ENCODE data around the gene RFPL1.
"Not testable (repeated sequence)": the region's sequence is repeated elsewhere in the genome, so short reads cannot be mapped to it uniquely, and the experiment has no call there.

The RFPL1 gene

DNA sequence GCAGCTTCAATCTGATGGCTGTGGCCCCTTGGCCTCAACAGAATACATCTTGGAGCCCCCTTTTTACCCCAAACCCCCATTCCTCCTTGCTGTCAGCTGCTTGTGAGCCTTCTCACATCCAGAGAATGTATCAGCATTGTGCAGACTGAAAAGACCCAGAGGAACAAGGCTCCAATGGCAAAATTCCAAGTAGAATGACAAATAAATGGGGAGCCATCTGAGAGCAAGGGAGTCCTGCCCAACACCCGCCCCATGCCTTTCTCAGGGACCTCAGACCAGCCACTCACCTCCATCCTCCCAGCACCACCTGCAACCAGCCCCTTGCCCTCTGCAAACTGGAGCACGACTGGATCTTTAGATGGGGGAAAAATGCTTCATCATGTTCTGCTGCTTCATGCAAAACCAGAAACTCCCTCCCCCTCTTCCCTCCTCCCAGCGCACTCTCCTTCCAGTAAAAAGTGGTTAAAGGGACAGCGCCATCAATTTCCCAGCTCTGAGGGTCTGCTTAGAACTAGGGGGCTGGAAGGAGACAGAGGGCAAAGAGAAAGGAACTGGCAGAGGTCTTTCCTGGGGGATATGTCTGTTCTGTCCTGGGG lies 39.4 kb downstream of the RFPL1 start:
- in situ Hi-C loops (cut with MboI; ENCODE audit: low sequenced_read_pairs): no loop called here

DNA sequence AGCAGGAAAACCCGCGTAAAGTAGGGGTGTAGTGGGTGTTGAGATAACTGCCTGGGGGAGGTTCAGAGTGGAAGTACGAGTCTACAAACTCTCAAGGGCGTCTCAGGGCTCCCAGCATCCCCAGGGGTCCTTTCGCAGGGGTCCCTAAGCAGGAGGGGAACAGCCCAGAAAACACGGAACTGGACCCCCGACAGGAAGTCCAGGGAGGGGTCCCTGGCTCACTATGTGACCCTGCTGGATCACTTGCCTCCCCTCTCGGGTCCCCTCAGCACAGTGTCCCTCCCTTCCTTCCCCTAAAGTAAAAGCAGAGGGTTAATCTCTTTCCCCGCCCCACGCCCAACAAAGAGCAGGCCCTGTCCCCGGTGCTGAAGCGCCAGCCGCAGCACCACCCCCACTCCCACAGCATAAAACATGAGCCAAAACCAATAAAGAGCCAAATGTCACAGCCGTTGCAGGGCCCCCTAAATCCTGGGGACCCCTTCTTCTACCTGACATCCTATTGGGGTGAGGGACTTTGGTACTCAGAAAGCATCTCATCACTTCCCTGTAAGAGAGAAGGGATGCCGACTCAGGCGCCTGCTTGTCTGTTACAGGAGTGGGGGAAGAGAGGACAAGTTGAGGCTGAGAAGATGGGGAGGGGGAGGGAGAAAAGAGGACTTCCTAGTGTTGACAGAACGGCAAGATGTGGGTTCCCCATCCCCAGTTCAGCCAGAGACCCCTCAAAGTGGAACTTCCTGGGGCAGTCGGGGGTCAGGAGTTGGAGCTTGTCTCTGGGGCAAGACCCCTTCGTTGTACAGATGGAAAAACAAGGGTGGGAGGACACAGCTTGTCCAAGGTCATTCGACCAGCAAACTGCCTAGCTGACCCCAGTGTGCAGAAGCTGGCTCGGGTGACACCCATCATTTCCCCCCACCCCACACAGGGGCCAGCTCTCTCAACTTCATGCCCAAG lies 40.2 kb downstream of the RFPL1 start:
- in situ Hi-C loops (cut with MboI; ENCODE audit: low sequenced_read_pairs): no loop called here

GRCh38 chr22:29479417-29480261 lies 41.3 kb downstream of the RFPL1 start, which contains the start of gene NEFH:
Gene NEFH (plus strand): TSS chr22:29480218. CDS start chr22:29480263, 45 bp downstream.
- in situ Hi-C loops (cut with MboI; ENCODE audit: low sequenced_read_pairs): no loop called here

GRCh38 chr22:29480262-29480511 lies 41.8 kb downstream of the RFPL1 start:
- in situ Hi-C loops (cut with MboI; ENCODE audit: low sequenced_read_pairs): no loop called here

DNA sequence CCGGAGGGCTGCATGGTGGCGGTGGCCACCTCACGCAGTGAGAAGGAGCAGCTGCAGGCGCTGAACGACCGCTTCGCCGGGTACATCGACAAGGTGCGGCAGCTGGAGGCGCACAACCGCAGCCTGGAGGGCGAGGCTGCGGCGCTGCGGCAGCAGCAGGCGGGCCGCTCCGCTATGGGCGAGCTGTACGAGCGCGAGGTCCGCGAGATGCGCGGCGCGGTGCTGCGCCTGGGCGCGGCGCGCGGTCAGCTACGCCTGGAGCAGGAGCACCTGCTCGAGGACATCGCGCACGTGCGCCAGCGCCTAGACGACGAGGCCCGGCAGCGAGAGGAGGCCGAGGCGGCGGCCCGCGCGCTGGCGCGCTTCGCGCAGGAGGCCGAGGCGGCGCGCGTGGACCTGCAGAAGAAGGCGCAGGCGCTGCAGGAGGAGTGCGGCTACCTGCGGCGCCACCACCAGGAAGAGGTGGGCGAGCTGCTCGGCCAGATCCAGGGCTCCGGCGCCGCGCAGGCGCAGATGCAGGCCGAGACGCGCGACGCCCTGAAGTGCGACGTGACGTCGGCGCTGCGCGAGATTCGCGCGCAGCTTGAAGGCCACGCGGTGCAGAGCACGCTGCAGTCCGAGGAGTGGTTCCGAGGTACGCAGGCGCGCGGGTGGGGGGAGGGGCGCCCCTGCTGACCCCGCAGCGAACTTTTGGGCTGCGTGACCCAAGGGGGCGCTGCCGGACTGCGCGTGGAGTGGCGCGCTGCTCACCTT lies 42.3 kb downstream of the RFPL1 start:
- in situ Hi-C loops (cut with MboI; ENCODE audit: low sequenced_read_pairs): no loop called here

- in situ Hi-C loops (cut with MboI; ENCODE audit: low sequenced_read_pairs): no loop called here
These were observed 43.0 kb downstream of the RFPL1 start for GRCh38 chr22:29481265-29482000.

- in situ Hi-C loops (cut with MboI; ENCODE audit: low sequenced_read_pairs): no loop called here
These were observed 43.9 kb downstream of the RFPL1 start for GRCh38 chr22:29482253-29482652.

- in situ Hi-C loops (cut with MboI; ENCODE audit: low sequenced_read_pairs): no loop called here
These were observed 44.3 kb downstream of the RFPL1 start for GRCh38 chr22:29482726-29483125.

DNA sequence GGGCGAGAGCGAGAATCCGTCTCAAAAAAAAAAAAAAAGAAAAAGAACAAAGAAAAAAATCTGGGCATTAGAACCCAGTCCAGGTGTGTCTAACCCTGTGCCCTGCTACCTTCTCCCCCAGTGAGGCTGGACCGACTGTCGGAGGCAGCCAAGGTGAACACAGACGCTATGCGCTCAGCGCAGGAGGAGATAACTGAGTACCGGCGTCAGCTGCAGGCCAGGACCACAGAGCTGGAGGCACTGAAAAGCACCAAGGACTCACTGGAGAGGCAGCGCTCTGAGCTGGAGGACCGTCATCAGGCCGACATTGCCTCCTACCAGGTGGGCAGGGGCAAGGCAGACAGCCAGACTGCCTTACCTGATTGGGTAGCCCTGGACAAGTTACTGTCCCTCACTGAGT lies 44.9 kb downstream of the RFPL1 start:
- in situ Hi-C loops (cut with MboI; ENCODE audit: low sequenced_read_pairs): no loop called here

DNA sequence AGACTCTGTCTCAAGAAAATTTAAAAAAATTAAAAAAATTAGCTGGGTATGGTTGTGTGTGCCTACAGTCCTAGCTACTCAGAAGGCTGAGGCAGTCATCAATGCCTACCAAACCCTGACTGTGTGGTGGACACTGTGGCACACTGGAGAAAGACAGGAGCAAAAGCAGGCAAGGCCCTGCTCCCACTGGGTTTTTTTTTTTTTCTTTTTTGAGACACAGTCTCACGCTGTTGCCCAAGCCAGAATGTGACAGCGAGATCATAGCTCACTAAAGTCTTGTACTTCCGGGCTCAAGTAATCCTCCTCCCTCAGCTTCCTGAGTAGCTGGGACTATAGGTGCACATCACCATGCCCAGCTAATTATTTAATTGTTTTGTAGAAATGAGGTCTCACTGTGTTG lies 46.3 kb downstream of the RFPL1 start:
- in situ Hi-C loops (cut with MboI; ENCODE audit: low sequenced_read_pairs): no loop called here

- in situ Hi-C loops (cut with MboI; ENCODE audit: low sequenced_read_pairs): no loop called here
These were observed 47.1 kb downstream of the RFPL1 start for GRCh38 chr22:29485448-29485847.

GRCh38 chr22:29487426-29487986 lies 49.1 kb downstream of the RFPL1 start:
- in situ Hi-C loops (cut with MboI; ENCODE audit: low sequenced_read_pairs): no loop called here

DNA sequence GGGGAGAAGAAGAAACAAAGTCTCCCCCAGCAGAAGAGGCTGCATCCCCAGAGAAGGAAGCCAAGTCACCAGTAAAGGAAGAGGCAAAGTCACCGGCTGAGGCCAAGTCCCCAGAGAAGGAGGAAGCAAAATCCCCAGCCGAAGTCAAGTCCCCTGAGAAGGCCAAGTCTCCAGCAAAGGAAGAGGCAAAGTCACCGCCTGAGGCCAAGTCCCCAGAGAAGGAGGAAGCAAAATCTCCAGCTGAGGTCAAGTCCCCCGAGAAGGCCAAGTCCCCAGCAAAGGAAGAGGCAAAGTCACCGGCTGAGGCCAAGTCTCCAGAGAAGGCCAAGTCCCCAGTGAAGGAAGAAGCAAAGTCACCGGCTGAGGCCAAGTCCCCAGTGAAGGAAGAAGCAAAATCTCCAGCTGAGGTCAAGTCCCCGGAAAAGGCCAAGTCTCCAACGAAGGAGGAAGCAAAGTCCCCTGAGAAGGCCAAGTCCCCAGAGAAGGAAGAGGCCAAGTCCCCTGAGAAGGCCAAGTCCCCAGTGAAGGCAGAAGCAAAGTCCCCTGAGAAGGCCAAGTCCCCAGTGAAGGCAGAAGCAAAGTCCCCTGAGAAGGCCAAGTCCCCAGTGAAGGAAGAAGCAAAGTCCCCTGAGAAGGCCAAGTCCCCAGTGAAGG lies 50.9 kb downstream of the RFPL1 start:
- in situ Hi-C loops (cut with MboI; ENCODE audit: low sequenced_read_pairs): not testable (repeated sequence)

DNA sequence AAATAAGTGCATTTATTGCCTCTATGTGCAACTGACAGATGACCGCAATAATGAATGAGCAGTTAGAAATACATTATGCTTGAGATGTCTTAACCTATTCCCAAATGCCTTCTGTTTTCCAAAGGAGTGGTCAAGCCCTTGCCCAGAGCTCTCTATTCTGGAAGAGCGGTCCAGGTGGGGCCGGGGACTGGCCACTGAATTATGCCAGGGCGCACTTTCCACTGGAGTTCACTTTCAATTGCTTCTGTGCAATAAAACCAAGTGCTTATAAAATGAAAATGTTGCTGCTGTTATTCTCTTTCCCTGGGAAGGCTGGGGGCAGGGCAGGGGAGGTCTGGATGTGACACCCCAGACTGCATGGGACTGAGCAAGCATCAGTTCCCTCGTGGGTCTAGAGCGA lies 52.6 kb downstream of the RFPL1 start:
- in situ Hi-C loops (cut with MboI; ENCODE audit: low sequenced_read_pairs): no loop called here

Measured in hTERT RPE-1 (cell line).